ENCODE results near the gene CAMK2D. TPM values are rescaled to one million over a fixed set of nuclear protein-coding genes. Genes with fewer than 3 reads are reported as not detected.

CAMK2D gene
- total and polyA plus RNA-seq, 2 donors (not counting 1 experiment from before 2014, with no cell fraction given) = 120 to 262 TPM

DNA sequence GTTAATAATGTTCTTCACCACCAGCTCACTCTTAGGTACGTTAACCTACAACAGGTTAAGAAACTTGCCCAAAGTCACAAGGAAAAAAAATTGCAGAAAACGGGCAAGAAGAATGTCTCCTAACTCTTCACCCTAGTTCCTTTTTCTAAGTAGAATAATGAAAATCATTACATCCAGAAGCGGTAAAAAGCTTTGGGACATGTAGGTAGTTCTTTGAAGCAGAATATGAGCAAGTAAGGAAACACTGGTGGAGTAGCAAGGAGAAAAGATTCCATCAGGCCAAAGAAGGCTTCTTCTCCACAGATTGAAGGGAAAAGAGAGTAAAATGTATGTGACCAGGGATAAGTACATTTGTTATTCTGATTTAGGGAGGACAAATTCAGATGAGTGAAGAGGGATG is 4.1 kb downstream of the CAMK2D start:
- no peak for TF ChIP-seq EZH2 (IDR thresholded peaks at IDR 0.05; ENCODE audit: low read length, missing control alignments)
- TF ChIP-seq, protein P1, sequence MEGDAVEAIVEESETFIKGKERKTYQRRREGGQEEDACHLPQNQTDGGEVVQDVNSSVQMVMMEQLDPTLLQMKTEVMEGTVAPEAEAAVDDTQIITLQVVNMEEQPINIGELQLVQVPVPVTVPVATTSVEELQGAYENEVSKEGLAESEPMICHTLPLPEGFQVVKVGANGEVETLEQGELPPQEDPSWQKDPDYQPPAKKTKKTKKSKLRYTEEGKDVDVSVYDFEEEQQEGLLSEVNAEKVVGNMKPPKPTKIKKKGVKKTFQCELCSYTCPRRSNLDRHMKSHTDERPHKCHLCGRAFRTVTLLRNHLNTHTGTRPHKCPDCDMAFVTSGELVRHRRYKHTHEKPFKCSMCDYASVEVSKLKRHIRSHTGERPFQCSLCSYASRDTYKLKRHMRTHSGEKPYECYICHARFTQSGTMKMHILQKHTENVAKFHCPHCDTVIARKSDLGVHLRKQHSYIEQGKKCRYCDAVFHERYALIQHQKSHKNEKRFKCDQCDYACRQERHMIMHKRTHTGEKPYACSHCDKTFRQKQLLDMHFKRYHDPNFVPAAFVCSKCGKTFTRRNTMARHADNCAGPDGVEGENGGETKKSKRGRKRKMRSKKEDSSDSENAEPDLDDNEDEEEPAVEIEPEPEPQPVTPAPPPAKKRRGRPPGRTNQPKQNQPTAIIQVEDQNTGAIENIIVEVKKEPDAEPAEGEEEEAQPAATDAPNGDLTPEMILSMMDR (conservative IDR thresholded peaks at IDR 0.05 in 1 of 2, IDR thresholded peaks at IDR 0.05 in 1 of 2; ENCODE audit: low read depth in 1 of 2, low read length in 2 of 2) = no peak
- Histone ChIP-seq H4K20me1 (ENCODE audit: control insufficient read depth, extremely low read depth, insufficient read depth, low read length) (no peaks in the 10 kb centered on the region), H3K27ac (ENCODE audit: insufficient read depth, low read length) (peak overlapping the region; percentile 99), H3K36me3 (ENCODE audit: control insufficient read depth, insufficient read depth, low read length) (no peaks in the 10 kb centered on the region), H3K27me3 (ENCODE audit: control insufficient read depth, insufficient read depth, low read length) (no peaks in the 10 kb centered on the region), H3K4me1 (ENCODE audit: control insufficient read depth, extremely low read depth, insufficient read depth, low read length) (peaks cover 4% of the 10 kb centered on the region), H3K4me3 (replicated peaks in 1 of 4; ENCODE audit: control extremely low read depth in 1 of 4, insufficient read depth in 1 of 4, low read depth in 3 of 4, low read length in 4 of 4) (peak overlapping the region; percentile 12 to 95 (median 85)), H3K9ac (ENCODE audit: insufficient read depth, low read length) (no peak overlapping the region), H3K4me2 (ENCODE audit: extremely low read depth, insufficient read depth, low read length) (peak overlapping the region; percentile 78), H3K79me2 (ENCODE audit: control insufficient read depth, insufficient read depth, low read length) (peaks cover 80% of the 10 kb centered on the region), H3K9me3 (ENCODE audit: control insufficient read depth, insufficient read depth, low read depth, low read length) (no peaks in the 10 kb centered on the region), H2AFZ (ENCODE audit: low read length) (no peak overlapping the region)
- DNase-seq (ENCODE audit: low read depth in 2 of 2) = no peak

DNA sequence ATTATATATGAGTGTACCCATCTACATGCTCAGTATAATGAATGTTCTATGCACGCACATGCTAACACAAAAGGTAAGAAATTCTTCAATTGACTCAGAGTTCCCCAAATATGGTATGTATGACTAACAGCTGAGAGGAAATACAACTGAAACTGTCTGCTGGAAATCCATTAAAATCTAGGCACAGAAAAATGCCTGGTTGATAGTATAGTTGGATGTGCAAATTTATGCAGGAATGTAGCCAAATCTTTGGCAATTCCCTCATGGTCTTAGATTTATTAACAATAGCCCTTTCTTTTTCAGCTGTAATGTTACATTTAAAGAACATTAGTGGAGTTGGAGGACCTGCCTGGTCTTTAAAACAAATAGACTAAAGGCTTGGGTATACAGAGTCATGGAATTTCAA is 5.5 kb downstream of the CAMK2D start:
- Histone ChIP-seq H3K4me2 (ENCODE audit: extremely low read depth, insufficient read depth, low read length) (peak overlapping the region; percentile 19), H3K4me1 (ENCODE audit: control insufficient read depth, extremely low read depth, insufficient read depth, low read length) (peaks cover 4% of the 10 kb centered on the region), H3K4me3 (replicated peaks in 1 of 4; ENCODE audit: control extremely low read depth in 1 of 4, insufficient read depth in 1 of 4, low read depth in 3 of 4, low read length in 4 of 4) (peak overlapping the region in 2 of 4 experiments; percentile 5 to 95), H3K36me3 (ENCODE audit: control insufficient read depth, insufficient read depth, low read length) (no peaks in the 10 kb centered on the region), H3K9ac (ENCODE audit: insufficient read depth, low read length) (no peak overlapping the region), H3K27me3 (ENCODE audit: control insufficient read depth, insufficient read depth, low read length) (no peaks in the 10 kb centered on the region), H4K20me1 (ENCODE audit: control insufficient read depth, extremely low read depth, insufficient read depth, low read length) (no peaks in the 10 kb centered on the region), H3K27ac (ENCODE audit: insufficient read depth, low read length) (no peak overlapping the region), H2AFZ (ENCODE audit: low read length) (no peak overlapping the region), H3K9me3 (ENCODE audit: control insufficient read depth, insufficient read depth, low read depth, low read length) (no peaks in the 10 kb centered on the region), H3K79me2 (ENCODE audit: control insufficient read depth, insufficient read depth, low read length) (peaks cover 89% of the 10 kb centered on the region)
- DNase-seq (ENCODE audit: low read depth in 2 of 2) = peak; percentile 76 to 90
- no peak for TF ChIP-seq EZH2 (IDR thresholded peaks at IDR 0.05; ENCODE audit: low read length, missing control alignments)
- TF ChIP-seq, protein P1 (conservative IDR thresholded peaks at IDR 0.05 in 1 of 2, IDR thresholded peaks at IDR 0.05 in 1 of 2; ENCODE audit: low read depth in 1 of 2, low read length in 2 of 2) = no peak

DNA sequence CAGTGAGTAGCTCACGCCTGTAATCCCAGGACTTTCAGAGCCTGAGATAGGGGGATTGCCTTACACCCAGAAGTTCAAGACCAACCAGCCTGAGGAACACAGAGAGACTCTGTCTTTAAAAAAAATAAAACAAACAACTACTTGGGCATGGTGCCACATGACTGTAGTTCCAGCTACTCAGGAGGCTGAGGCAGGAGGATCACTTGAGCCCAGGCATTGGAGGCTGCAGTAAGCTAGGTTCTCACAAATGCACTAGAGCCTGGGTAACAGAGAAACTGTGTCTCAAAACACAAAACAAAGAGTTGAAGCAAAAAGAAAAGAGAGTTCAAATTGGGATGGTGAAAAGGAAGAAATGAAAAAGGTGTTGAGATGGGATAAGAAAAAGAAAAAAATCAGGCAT is 10.8 kb downstream of the CAMK2D start:
- H4K20me1 ChIP-seq (ENCODE audit: control insufficient read depth, extremely low read depth, insufficient read depth, low read length) = no peaks in the 10 kb centered on the region
- no peak overlapping the region for H3K27ac ChIP-seq (ENCODE audit: insufficient read depth, low read length)
- peaks cover 73% of the 10 kb centered on the region for H3K79me2 ChIP-seq (ENCODE audit: control insufficient read depth, insufficient read depth, low read length)
- H3K36me3 ChIP-seq (ENCODE audit: control insufficient read depth, insufficient read depth, low read length) = no peaks in the 10 kb centered on the region
- H3K27me3 ChIP-seq (ENCODE audit: control insufficient read depth, insufficient read depth, low read length) = no peaks in the 10 kb centered on the region
- H3K4me1 ChIP-seq (ENCODE audit: control insufficient read depth, extremely low read depth, insufficient read depth, low read length) = peaks cover 2% of the 10 kb centered on the region
- H3K9me3 ChIP-seq (ENCODE audit: control insufficient read depth, insufficient read depth, low read depth, low read length) = no peaks in the 10 kb centered on the region
- no peak overlapping the region for H2AFZ ChIP-seq (ENCODE audit: low read length)
- H3K9ac ChIP-seq (ENCODE audit: insufficient read depth, low read length) = no peak overlapping the region
- H3K4me3 ChIP-seq (replicated peaks in 1 of 4; ENCODE audit: control extremely low read depth in 1 of 4, insufficient read depth in 1 of 4, low read depth in 3 of 4, low read length in 4 of 4) = no peak overlapping the region
- H3K4me2 ChIP-seq (ENCODE audit: extremely low read depth, insufficient read depth, low read length) = no peak overlapping the region
- TF ChIP-seq, protein P1 (conservative IDR thresholded peaks at IDR 0.05 in 1 of 2, IDR thresholded peaks at IDR 0.05 in 1 of 2; ENCODE audit: low read depth in 1 of 2, low read length in 2 of 2) = no peak
- no peak for TF ChIP-seq EZH2 (IDR thresholded peaks at IDR 0.05; ENCODE audit: low read length, missing control alignments)
- DNase-seq (ENCODE audit: low read depth in 2 of 2) = no peak

All from fibroblast of lung (primary cell).